Ramos (cell line): ENCODE data around the gene PPP2R5C.
"Not testable (repeated sequence)": the region's sequence is repeated elsewhere in the genome, so short reads cannot be mapped to it uniquely, and the experiment has no call there.

Experiments used
- in situ Hi-C: fragments of 300-500 bp; cut with MboI; formaldehyde crosslinking; loops from one replicate; pipeline ENCODE4 v1.14.3; 2022; ENCODE audit warnings: low sequenced_read_pairs; ENCODE audit not compliant: unreplicated experiment

Gene PPP2R5C

GRCh38 chr14:101970830-101971400, 209.4 kb downstream of the PPP2R5C start:
- in situ Hi-C loops = no loop called here

- in situ Hi-C loops = not testable (repeated sequence)
Observed at GRCh38 chr14:101971458-101971857, 209.9 kb downstream of the PPP2R5C start.

GRCh38 chr14:101972126-101972866, 210.8 kb downstream of the PPP2R5C start:
- in situ Hi-C loops = no loop called here

GRCh38 chr14:101973356-101973755, 211.8 kb downstream of the PPP2R5C start:
- in situ Hi-C loops = no loop called here

GRCh38 chr14:101975231-101975630, 213.7 kb downstream of the PPP2R5C start:
- in situ Hi-C loops = no loop called here
